Measurements from ENCODE around the gene ADD3.
"Not testable (repeated sequence)": the region's sequence is repeated elsewhere in the genome, so short reads cannot be mapped to it uniquely, and the experiment has no call there.

ADD3 gene

GRCh38 chr10:110109511-110109910 lies 101.7 kb downstream of the ADD3 start:
- DNase-seq (no peak), ATAC-seq (no peak)

- DNase-seq (no peak), ATAC-seq (peak; percentile 61)
These were observed 102.6 kb downstream of the ADD3 start for GRCh38 chr10:110110338-110110737.

GRCh38 chr10:110113670-110114337 lies 106.0 kb downstream of the ADD3 start:
- DNase-seq (no peak), ATAC-seq (no peak)

- not testable (repeated sequence) for DNase-seq, ATAC-seq
These were observed 106.9 kb downstream of the ADD3 start for GRCh38 chr10:110114668-110115067.

- no peak for ATAC-seq
- DNase-seq, result no peak
These were observed 108.2 kb downstream of the ADD3 start for GRCh38 chr10:110115784-110116520.

GRCh38 chr10:110118891-110119621 lies 111.3 kb downstream of the ADD3 start:
- ATAC-seq, result no peak

GRCh38 chr10:110123594-110123993 lies 115.8 kb downstream of the ADD3 start:
- DNase-seq, result no peak

More at GRCh38 chr10:110118891-110119621, 111.3 kb downstream of the ADD3 start:
- no peak for DNase-seq

GRCh38 chr10:110129490-110129889 lies 121.7 kb downstream of the ADD3 start:
- ATAC-seq (no peak), DNase-seq (no peak)

More at GRCh38 chr10:110123594-110123993, 115.8 kb downstream of the ADD3 start:
- ATAC-seq, result no peak

GRCh38 chr10:110134917-110135316 lies 127.1 kb downstream of the ADD3 start:
- ATAC-seq, result no peak
- DNase-seq, result no peak

- not testable (repeated sequence) for ATAC-seq, DNase-seq
These were observed 128.1 kb downstream of the ADD3 start for GRCh38 chr10:110135836-110136235.

- peak; percentile 67 for ATAC-seq
- no peak for DNase-seq
These were observed 129.4 kb downstream of the ADD3 start for GRCh38 chr10:110137142-110137545.

- no peak for DNase-seq
- ATAC-seq, result peak; percentile 56
These were observed 130.5 kb downstream of the ADD3 start for GRCh38 chr10:110138197-110138812.

GRCh38 chr10:110141185-110141584 lies 133.4 kb downstream of the ADD3 start:
- DNase-seq (no peak), ATAC-seq (no peak)

GRCh38 chr10:110141871-110142635 lies 134.3 kb downstream of the ADD3 start:
- DNase-seq, result no peak

GRCh38 chr10:110142965-110143364 lies 135.2 kb downstream of the ADD3 start:
- no peak for DNase-seq
- no peak for ATAC-seq

More at GRCh38 chr10:110141871-110142635, 134.3 kb downstream of the ADD3 start:
- no peak for ATAC-seq

GRCh38 chr10:110144507-110144906 lies 136.7 kb downstream of the ADD3 start:
- no peak for DNase-seq
- ATAC-seq, result no peak

GRCh38 chr10:110147961-110148360 lies 140.2 kb downstream of the ADD3 start:
- ATAC-seq, result peak; percentile 65
- DNase-seq, result no peak

GRCh38 chr10:110149259-110149658 lies 141.5 kb downstream of the ADD3 start:
- DNase-seq (no peak), ATAC-seq (no peak)

- DNase-seq (no peak), ATAC-seq (no peak)
These were observed 142.3 kb downstream of the ADD3 start for GRCh38 chr10:110150046-110150445.

- no peak for DNase-seq
- peak; percentile 21 for ATAC-seq
These were observed 143.2 kb downstream of the ADD3 start for GRCh38 chr10:110150981-110151380.

- ATAC-seq (no peak), DNase-seq (no peak)
These were observed 143.7 kb downstream of the ADD3 start for GRCh38 chr10:110151467-110151866.

GRCh38 chr10:110151971-110152370 lies 144.2 kb downstream of the ADD3 start:
- ATAC-seq, result no peak
- DNase-seq, result no peak
